Activated CD8-positive, alpha-beta T cell treated with anti-CD3 and anti-CD28 coated beads for 36 hours (primary cell): ENCODE results near the gene DNAH3. TPM values are rescaled to one million over a fixed set of nuclear protein-coding genes. Genes with fewer than 3 reads are reported as not detected.
"Not testable (repeated sequence)": the region's sequence is repeated elsewhere in the genome, so short reads cannot be mapped to it uniquely, and the experiment has no call there.

Experiments
- ATAC-seq: fragments of 200-7000 bp; cut with Tn5 transposase; one replicate; pipeline ENCODE4 v1.10.0; 2021; ENCODE audit warnings: mild to moderate bottlenecking, moderate library complexity
- CTCF ChIA-PET: fragments of 350-600 bp; sonication (Branson Sonifier 250); formaldehyde crosslinking; loops from one replicate; lab custom pipeline; 2021; ENCODE audit warnings: antibody characterized with exemption; lab: Charles Lee
- POLR2A ChIA-PET: fragments of 350-600 bp; sonication (Branson Sonifier 250); formaldehyde crosslinking; loops from one replicate; lab custom pipeline; 2021; ENCODE audit warnings: antibody characterized with exemption; lab: Charles Lee
- DNase-seq: peaks from one replicate; pipeline ENCODE4 v3.0.0-alpha.2; 2020
- H3K27ac Mint-ChIP-seq: one replicate; pipeline ENCODE4 v1.8.0; 2021; ENCODE audit warnings: mild to moderate bottlenecking, mixed read lengths
- H3K27me3 Mint-ChIP-seq: one replicate; pipeline ENCODE4 v1.8.0; 2021; ENCODE audit warnings: mixed read lengths
- H3K36me3 Mint-ChIP-seq: one replicate; pipeline ENCODE4 v1.8.0; 2021; ENCODE audit warnings: low read depth, mixed read lengths
- H3K4me1 Mint-ChIP-seq: one replicate; pipeline ENCODE4 v1.8.0; 2021; ENCODE audit warnings: low read depth, mixed read lengths
- H3K4me3 Mint-ChIP-seq: one replicate; pipeline ENCODE4 v1.8.0; 2021; ENCODE audit warnings: mild to moderate bottlenecking, moderate library complexity, mixed read lengths
- H3K9me3 Mint-ChIP-seq: one replicate; pipeline ENCODE4 v1.8.0; 2021; ENCODE audit warnings: mixed read lengths
- CTCF ChIP-seq: fragments of 200-600 bp; IDR thresholded peaks from one replicate; pipeline ENCODE4 v1.8.0; 2022; ENCODE audit warnings: antibody characterized with exemption, mild to moderate bottlenecking
- intact Hi-C: fragments of 100-400 bp; cut with micrococcal nuclease; formaldehyde crosslinking; loops from one replicate; pipeline ENCODE4 v1.10.0; 2022
- total RNA-seq, 2 experiments: library from RNA; stranded (reverse); gene quantifications; one replicate each; pipeline ENCODE4 v1.2.3, GENCODE V29; 2021

DNAH3 gene
- total RNA-seq, 2 experiments from 2014 or later: 0.02 TPM; not detected in 1

GRCh38 chr16:20946015-20946629, 204.5 kb downstream of the DNAH3 start:
- ATAC-seq (no peak), DNase-seq (no peak)
- intact Hi-C loops: loop anchor here (10.0 kb wide), 1 partner anchor 101 kb away; no protein-coding TSS in a partner anchor
- H3K27ac Mint-ChIP-seq: peak overlapping the region; percentile 23
- ChIA-PET POLR2A (no interaction called here), CTCF (no interaction called here)
- TF ChIP-seq CTCF: no peak
- no peaks in the 10 kb centered on the region for H3K27me3 Mint-ChIP-seq
- peaks cover 29% of the 10 kb centered on the region for H3K4me1 Mint-ChIP-seq
- H3K9me3 Mint-ChIP-seq: no peaks in the 10 kb centered on the region
- H3K4me3 Mint-ChIP-seq: no peak overlapping the region
- no peaks in the 10 kb centered on the region for H3K36me3 Mint-ChIP-seq

GRCh38 chr16:20945575-20945875, 205.1 kb downstream of the DNAH3 start:
- peak overlapping the region; percentile 23 for H3K27ac Mint-ChIP-seq
- POLR2A ChIA-PET, H3K36me3 Mint-ChIP-seq, CTCF ChIA-PET, H3K4me3 Mint-ChIP-seq, H3K9me3 Mint-ChIP-seq, ATAC-seq, DNase-seq, H3K27me3 Mint-ChIP-seq: not testable (repeated sequence)
- intact Hi-C loops: loop anchor here (10.0 kb wide), 1 partner anchor 101 kb away; no protein-coding TSS in a partner anchor
- peaks cover 33% of the 10 kb centered on the region for H3K4me1 Mint-ChIP-seq

GRCh38 chr16:20944861-20945574, 205.6 kb downstream of the DNAH3 start:
- H3K27me3 Mint-ChIP-seq: no peaks in the 10 kb centered on the region
- POLR2A ChIA-PET: no interaction called here

GRCh38 chr16:20942256-20942655, 208.4 kb downstream of the DNAH3 start:
- no peak for TF ChIP-seq CTCF
- ChIA-PET POLR2A (no interaction called here), CTCF (interaction anchor here (1.0 to 1.2 kb wide), 2 partner anchors 12 to 92 kb away, joined by 3 read pairs; no protein-coding TSS in a partner anchor)
- Mint-ChIP-seq H3K27ac (no peak overlapping the region), H3K4me1 (peaks cover 50% of the 10 kb centered on the region), H3K4me3 (no peak overlapping the region), H3K9me3 (no peaks in the 10 kb centered on the region), H3K27me3 (no peaks in the 10 kb centered on the region), H3K36me3 (no peaks in the 10 kb centered on the region)
- DNase-seq (no peak), ATAC-seq (no peak)
- intact Hi-C loops: loop anchor here (10.0 kb wide), 1 partner anchor 97 kb away; no protein-coding TSS in a partner anchor

More at GRCh38 chr16:20944861-20945574, 205.6 kb downstream of the DNAH3 start:
- H3K4me3 Mint-ChIP-seq: no peak overlapping the region
- CTCF ChIA-PET: interaction anchor here (0.9 to 1.6 kb wide), 3 partner anchors 45 to 94 kb away, joined by 3 to 11 read pairs (median 3); partner anchors contain the start of gene DCUN1D3
- H3K4me1 Mint-ChIP-seq: peaks cover 33% of the 10 kb centered on the region
- intact Hi-C loops: loop anchor here (10.0 kb wide), 1 partner anchor 100 kb away; no protein-coding TSS in a partner anchor
- no peak for TF ChIP-seq CTCF
- peak; percentile 90 for DNase-seq
- no peak overlapping the region for H3K27ac Mint-ChIP-seq
- H3K9me3 Mint-ChIP-seq: no peaks in the 10 kb centered on the region
- H3K36me3 Mint-ChIP-seq: no peaks in the 10 kb centered on the region
- ATAC-seq: peak; percentile 87

GRCh38 chr16:20941636-20941926, 209.1 kb downstream of the DNAH3 start:
- TF ChIP-seq CTCF: no peak

More at GRCh38 chr16:20941636-20941926, 209.1 kb downstream of the DNAH3 start:
- no peaks in the 10 kb centered on the region for H3K9me3 Mint-ChIP-seq
- no peaks in the 10 kb centered on the region for H3K36me3 Mint-ChIP-seq
- H3K27me3 Mint-ChIP-seq: no peaks in the 10 kb centered on the region
- ChIA-PET POLR2A (interaction anchor here (0.7 kb wide), 1 partner anchor 43 kb away, joined by 3 read pairs; no protein-coding TSS in a partner anchor), CTCF (interaction anchor here (1.2 kb wide), 1 partner anchor 11 kb away, joined by 3 read pairs; no protein-coding TSS in a partner anchor)
- peaks cover 50% of the 10 kb centered on the region for H3K4me1 Mint-ChIP-seq
- ATAC-seq (no peak), DNase-seq (no peak)
- intact Hi-C loops: loop anchor here (10.0 kb wide), 1 partner anchor 97 kb away; no protein-coding TSS in a partner anchor
- H3K27ac Mint-ChIP-seq: peak overlapping the region; percentile 51
- H3K4me3 Mint-ChIP-seq: no peak overlapping the region
